ENCODE data around the gene DEUP1.

Gene DEUP1

DNA sequence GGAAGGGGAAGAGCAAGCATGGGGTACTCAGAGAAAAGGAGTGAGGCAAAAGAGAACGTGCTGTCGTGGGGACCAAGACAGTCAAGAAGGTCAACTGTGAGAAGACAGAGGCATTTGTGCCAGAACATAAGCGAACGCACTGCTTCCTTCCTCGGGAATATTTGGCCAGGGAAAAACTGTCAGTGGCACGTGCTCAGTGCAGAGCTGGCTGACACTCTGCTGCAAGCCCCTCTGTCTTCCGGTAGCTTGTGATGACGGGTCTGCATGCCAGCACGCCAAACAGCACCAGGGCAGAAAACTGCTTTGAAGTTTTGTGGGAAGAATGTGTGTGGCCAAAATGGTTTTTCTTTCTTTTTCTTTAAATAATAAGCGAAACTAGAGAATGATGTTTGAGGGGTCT lies 152.0 kb downstream of the DEUP1 start:
- no peak for TF ChIP-seq TCF4 (CRISPR knock-in tag; IDR thresholded peaks at IDR 0.05; ENCODE audit: borderline replicate concordance)
- no peak for TF ChIP-seq ZFP3 (CRISPR knock-in tag; IDR thresholded peaks at IDR 0.05)
- TF ChIP-seq, protein P1, sequence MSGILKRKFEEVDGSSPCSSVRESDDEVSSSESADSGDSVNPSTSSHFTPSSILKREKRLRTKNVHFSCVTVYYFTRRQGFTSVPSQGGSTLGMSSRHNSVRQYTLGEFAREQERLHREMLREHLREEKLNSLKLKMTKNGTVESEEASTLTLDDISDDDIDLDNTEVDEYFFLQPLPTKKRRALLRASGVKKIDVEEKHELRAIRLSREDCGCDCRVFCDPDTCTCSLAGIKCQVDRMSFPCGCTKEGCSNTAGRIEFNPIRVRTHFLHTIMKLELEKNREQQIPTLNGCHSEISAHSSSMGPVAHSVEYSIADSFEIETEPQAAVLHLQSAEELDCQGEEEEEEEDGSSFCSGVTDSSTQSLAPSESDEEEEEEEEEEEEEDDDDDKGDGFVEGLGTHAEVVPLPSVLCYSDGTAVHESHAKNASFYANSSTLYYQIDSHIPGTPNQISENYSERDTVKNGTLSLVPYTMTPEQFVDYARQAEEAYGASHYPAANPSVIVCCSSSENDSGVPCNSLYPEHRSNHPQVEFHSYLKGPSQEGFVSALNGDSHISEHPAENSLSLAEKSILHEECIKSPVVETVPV (CRISPR knock-in tag; IDR thresholded peaks at IDR 0.05): no peak
- TF ChIP-seq ZC3H10 (CRISPR knock-in tag; IDR thresholded peaks at IDR 0.05): no peak
- no peak for TF ChIP-seq OSR1 (CRISPR knock-in tag; IDR thresholded peaks at IDR 0.05)
- TF ChIP-seq, protein P2, sequence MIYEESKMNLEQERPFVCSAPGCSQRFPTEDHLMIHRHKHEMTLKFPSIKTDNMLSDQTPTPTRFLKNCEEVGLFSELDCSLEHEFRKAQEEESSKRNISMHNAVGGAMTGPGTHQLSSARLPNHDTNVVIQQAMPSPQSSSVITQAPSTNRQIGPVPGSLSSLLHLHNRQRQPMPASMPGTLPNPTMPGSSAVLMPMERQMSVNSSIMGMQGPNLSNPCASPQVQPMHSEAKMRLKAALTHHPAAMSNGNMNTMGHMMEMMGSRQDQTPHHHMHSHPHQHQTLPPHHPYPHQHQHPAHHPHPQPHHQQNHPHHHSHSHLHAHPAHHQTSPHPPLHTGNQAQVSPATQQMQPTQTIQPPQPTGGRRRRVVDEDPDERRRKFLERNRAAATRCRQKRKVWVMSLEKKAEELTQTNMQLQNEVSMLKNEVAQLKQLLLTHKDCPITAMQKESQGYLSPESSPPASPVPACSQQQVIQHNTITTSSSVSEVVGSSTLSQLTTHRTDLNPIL (CRISPR knock-in tag; IDR thresholded peaks at IDR 0.05; ENCODE audit: low read depth): no peak
- TF ChIP-seq, protein P3, sequence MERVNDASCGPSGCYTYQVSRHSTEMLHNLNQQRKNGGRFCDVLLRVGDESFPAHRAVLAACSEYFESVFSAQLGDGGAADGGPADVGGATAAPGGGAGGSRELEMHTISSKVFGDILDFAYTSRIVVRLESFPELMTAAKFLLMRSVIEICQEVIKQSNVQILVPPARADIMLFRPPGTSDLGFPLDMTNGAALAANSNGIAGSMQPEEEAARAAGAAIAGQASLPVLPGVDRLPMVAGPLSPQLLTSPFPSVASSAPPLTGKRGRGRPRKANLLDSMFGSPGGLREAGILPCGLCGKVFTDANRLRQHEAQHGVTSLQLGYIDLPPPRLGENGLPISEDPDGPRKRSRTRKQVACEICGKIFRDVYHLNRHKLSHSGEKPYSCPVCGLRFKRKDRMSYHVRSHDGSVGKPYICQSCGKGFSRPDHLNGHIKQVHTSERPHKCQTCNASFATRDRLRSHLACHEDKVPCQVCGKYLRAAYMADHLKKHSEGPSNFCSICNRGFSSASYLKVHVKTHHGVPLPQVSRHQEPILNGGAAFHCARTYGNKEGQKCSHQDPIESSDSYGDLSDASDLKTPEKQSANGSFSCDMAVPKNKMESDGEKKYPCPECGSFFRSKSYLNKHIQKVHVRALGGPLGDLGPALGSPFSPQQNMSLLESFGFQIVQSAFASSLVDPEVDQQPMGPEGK (CRISPR knock-in tag; IDR thresholded peaks at IDR 0.05; ENCODE audit: borderline replicate concordance): no peak
- TF ChIP-seq ESRRG (CRISPR knock-in tag; IDR thresholded peaks at IDR 0.05): no peak
- no peak for TF ChIP-seq RARB (CRISPR knock-in tag; IDR thresholded peaks at IDR 0.05)
- TF ChIP-seq SNAI2 (CRISPR knock-in tag; IDR thresholded peaks at IDR 0.05): no peak
- no peak for TF ChIP-seq ARNTL (CRISPR knock-in tag; IDR thresholded peaks at IDR 0.05; ENCODE audit: borderline replicate concordance, low read depth)
- no peak for TF ChIP-seq ZNF70 (CRISPR knock-in tag; IDR thresholded peaks at IDR 0.05)
- TF ChIP-seq ZNF565 (CRISPR knock-in tag; conservative IDR thresholded peaks at IDR 0.05; ENCODE audit: low read depth): no peak
- TF ChIP-seq CSDC2 (CRISPR knock-in tag; IDR thresholded peaks at IDR 0.05): no peak
- no peak for TF ChIP-seq GLIS3 (CRISPR knock-in tag; IDR thresholded peaks at IDR 0.05)
- TF ChIP-seq ZFP30 (CRISPR knock-in tag; IDR thresholded peaks at IDR 0.05): no peak
- no peak for TF ChIP-seq ISL1 (CRISPR knock-in tag; IDR thresholded peaks at IDR 0.05)
- TF ChIP-seq PPARA (CRISPR knock-in tag; IDR thresholded peaks at IDR 0.05; ENCODE audit: borderline replicate concordance): no peak
- no peak for TF ChIP-seq ZNF8 (CRISPR knock-in tag; IDR thresholded peaks at IDR 0.05)
- TF ChIP-seq, protein P4, sequence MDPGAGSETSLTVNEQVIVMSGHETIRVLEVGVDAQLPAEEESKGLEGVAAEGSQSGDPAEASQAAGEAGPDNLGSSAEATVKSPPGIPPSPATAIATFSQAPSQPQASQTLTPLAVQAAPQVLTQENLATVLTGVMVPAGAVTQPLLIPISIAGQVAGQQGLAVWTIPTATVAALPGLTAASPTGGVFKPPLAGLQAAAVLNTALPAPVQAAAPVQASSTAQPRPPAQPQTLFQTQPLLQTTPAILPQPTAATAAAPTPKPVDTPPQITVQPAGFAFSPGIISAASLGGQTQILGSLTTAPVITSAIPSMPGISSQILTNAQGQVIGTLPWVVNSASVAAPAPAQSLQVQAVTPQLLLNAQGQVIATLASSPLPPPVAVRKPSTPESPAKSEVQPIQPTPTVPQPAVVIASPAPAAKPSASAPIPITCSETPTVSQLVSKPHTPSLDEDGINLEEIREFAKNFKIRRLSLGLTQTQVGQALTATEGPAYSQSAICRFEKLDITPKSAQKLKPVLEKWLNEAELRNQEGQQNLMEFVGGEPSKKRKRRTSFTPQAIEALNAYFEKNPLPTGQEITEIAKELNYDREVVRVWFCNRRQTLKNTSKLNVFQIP (CRISPR knock-in tag; IDR thresholded peaks at IDR 0.05; ENCODE audit: borderline replicate concordance, low read depth): no peak
- no peak for ATAC-seq

DNA sequence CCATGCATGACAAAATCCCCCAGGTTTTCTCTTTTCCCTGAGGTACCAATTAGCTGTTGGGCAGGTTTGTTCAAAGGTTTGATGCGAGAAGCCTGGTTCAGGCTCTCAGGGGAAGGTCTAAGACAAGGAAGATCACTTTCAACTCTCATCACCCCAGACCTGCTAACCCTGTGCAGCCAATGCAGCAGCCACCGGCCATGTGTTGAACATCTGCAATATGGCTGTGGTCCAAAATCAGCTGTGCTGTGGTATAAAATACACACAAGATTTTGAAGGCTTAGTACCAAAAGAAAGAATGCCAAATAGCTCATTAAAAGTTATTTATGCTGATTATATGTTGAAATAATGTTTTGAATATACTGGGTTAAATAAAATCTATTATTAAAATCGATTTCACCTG lies 154.2 kb downstream of the DEUP1 start:
- ATAC-seq: peak; percentile 27; the same call in 1 of the 3 replicates
- TF ChIP-seq TCF4 (CRISPR knock-in tag; IDR thresholded peaks at IDR 0.05; ENCODE audit: borderline replicate concordance) (peak; percentile 55; the same call in 1 of the 2 replicates), ZNF8 (CRISPR knock-in tag; IDR thresholded peaks at IDR 0.05) (no peak), PPARA (CRISPR knock-in tag; IDR thresholded peaks at IDR 0.05; ENCODE audit: borderline replicate concordance) (no peak)
- TF ChIP-seq, protein P1 (CRISPR knock-in tag; IDR thresholded peaks at IDR 0.05): no peak

DNA sequence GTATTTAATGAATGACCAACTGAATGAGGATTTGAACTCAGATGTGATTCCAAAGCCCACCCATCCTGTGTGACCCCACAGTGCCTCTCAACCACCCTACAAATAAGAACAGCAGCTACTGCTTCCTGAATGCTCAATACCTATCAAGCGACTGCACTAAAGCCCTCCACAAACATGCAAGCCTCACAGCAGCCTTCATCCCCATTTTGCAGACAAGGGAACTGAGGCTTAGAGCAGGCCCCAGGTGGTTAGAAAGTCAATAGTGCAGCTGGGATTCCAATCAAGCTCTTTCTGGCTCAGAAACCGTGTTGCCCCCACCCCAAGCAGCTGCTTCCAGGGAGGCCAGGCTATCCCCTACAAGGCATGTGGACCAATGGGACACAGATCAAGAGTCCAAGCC lies 155.4 kb downstream of the DEUP1 start:
- ATAC-seq: no peak
- no peak for TF ChIP-seq ARNTL (CRISPR knock-in tag; IDR thresholded peaks at IDR 0.05; ENCODE audit: borderline replicate concordance, low read depth)
- no peak for TF ChIP-seq GLIS3 (CRISPR knock-in tag; IDR thresholded peaks at IDR 0.05)
- no peak for TF ChIP-seq ZNF8 (CRISPR knock-in tag; IDR thresholded peaks at IDR 0.05)
- no peak for TF ChIP-seq ZNF565 (CRISPR knock-in tag; conservative IDR thresholded peaks at IDR 0.05; ENCODE audit: low read depth)
- no peak for TF ChIP-seq RARB (CRISPR knock-in tag; IDR thresholded peaks at IDR 0.05)
- no peak for TF ChIP-seq ZC3H10 (CRISPR knock-in tag; IDR thresholded peaks at IDR 0.05)
- no peak for TF ChIP-seq TCF4 (CRISPR knock-in tag; IDR thresholded peaks at IDR 0.05; ENCODE audit: borderline replicate concordance)
- TF ChIP-seq, protein P1 (CRISPR knock-in tag; IDR thresholded peaks at IDR 0.05): no peak
- TF ChIP-seq, protein P5, sequence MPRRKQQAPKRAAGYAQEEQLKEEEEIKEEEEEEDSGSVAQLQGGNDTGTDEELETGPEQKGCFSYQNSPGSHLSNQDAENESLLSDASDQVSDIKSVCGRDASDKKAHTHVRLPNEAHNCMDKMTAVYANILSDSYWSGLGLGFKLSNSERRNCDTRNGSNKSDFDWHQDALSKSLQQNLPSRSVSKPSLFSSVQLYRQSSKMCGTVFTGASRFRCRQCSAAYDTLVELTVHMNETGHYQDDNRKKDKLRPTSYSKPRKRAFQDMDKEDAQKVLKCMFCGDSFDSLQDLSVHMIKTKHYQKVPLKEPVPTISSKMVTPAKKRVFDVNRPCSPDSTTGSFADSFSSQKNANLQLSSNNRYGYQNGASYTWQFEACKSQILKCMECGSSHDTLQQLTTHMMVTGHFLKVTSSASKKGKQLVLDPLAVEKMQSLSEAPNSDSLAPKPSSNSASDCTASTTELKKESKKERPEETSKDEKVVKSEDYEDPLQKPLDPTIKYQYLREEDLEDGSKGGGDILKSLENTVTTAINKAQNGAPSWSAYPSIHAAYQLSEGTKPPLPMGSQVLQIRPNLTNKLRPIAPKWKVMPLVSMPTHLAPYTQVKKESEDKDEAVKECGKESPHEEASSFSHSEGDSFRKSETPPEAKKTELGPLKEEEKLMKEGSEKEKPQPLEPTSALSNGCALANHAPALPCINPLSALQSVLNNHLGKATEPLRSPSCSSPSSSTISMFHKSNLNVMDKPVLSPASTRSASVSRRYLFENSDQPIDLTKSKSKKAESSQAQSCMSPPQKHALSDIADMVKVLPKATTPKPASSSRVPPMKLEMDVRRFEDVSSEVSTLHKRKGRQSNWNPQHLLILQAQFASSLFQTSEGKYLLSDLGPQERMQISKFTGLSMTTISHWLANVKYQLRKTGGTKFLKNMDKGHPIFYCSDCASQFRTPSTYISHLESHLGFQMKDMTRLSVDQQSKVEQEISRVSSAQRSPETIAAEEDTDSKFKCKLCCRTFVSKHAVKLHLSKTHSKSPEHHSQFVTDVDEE (CRISPR knock-in tag; IDR thresholded peaks at IDR 0.05): no peak
- TF ChIP-seq ESRRG (CRISPR knock-in tag; IDR thresholded peaks at IDR 0.05): no peak
- no peak for TF ChIP-seq ZFP30 (CRISPR knock-in tag; IDR thresholded peaks at IDR 0.05)
- no peak for TF ChIP-seq OSR1 (CRISPR knock-in tag; IDR thresholded peaks at IDR 0.05)
- TF ChIP-seq, protein P2 (CRISPR knock-in tag; IDR thresholded peaks at IDR 0.05; ENCODE audit: low read depth): no peak
